HCT116 (cell line): ENCODE measurements around the gene MAGEB2. TPM values are rescaled to one million over a fixed set of nuclear protein-coding genes. Genes with fewer than 3 reads are reported as not detected.

Experiments used
- ATAC-seq: fragments of 200-7000 bp; cut with Tn5 transposase; 2 replicates; pipeline ENCODE4 v1.9.1; 2020; ENCODE audit warnings: mild to moderate bottlenecking, moderate library complexity
- BruUV-seq: library from RNA; stranded (reverse); fragments of 400-500 nt; replicated peaks from 2 replicates; lab custom pipeline; 2021; lab: Mats Ljungman, UMichigan
- CTCF ChIA-PET: fragments of 300-600 bp; sonication (Branson Sonifier 250); formaldehyde crosslinking; loops from one replicate; lab custom pipeline; 2021; ENCODE audit warnings: antibody characterized with exemption; lab: Charles Lee
- POLR2A ChIA-PET: fragments of 300-600, 350-600 bp; sonication (Branson Sonifier 250); formaldehyde crosslinking; loops from one replicate; lab custom pipeline; 2021; ENCODE audit warnings: antibody characterized with exemption; lab: Charles Lee
- RAD21 ChIA-PET, 2 experiments: fragments of 300-600 bp; sonication (Branson Sonifier 250); formaldehyde crosslinking; loops; one replicate each; lab custom pipeline; 2023; ENCODE audit warnings: low total read pairs in 2 of 2; ENCODE audit not compliant: uncharacterized antibody in 2 of 2, unreplicated experiment in 2 of 2, low non-redundant PET in 1 of 2; lab: Charles Lee
- DNase-seq: peaks from one replicate; pipeline ENCODE4 v3.0.0-alpha.2; 2010; ENCODE audit warnings: low read depth, low spot score
- H2AFZ ChIP-seq: fragments of 200-600 bp; shearing (Covaris generic), sonication (generic); 2 replicates; pipeline ENCODE4 v1.6.1; 2017; ENCODE audit warnings: low read depth, mixed run types, mixed read lengths, antibody characterized with exemption, low read length; ENCODE audit not compliant: poor library complexity, severe bottlenecking
- H3K27ac ChIP-seq: 2 replicates; pipeline ENCODE4 v1.5.1; 2012; ENCODE audit warnings: low read depth, low read length
- H3K27me3 ChIP-seq: fragments of 200-600 bp; sonication (generic); 2 replicates; pipeline ENCODE4 v1.6.1; 2016; ENCODE audit warnings: mixed run types, low read length, mixed read lengths; ENCODE audit not compliant: insufficient read depth
- H3K36me3 ChIP-seq, 2 experiments: fragments of 200-500 bp in 1 of 2; fragments of 200-600 bp in 1 of 2; sonication (Bioruptor generic) in 1 of 2; sonication (generic) in 1 of 2; 2 replicates each; pipeline versions ENCODE4 v1.5.1 to v1.6.1; 2014 to 2016; ENCODE audit warnings: low read length in 2 of 2, inconsistent platforms in 1 of 2, mixed read lengths in 1 of 2, mixed run types in 1 of 2; ENCODE audit not compliant: insufficient read depth in 2 of 2, control insufficient read depth in 1 of 2
- H3K4me1 ChIP-seq, 2 experiments: fragments of 200-600 bp in 1 of 2; sonication (generic) in 1 of 2; 2 replicates each; pipeline versions ENCODE4 v1.5.1 to v1.6.1; 2012 to 2017; ENCODE audit warnings: low read length in 2 of 2, inconsistent platforms in 1 of 2, mild to moderate bottlenecking in 1 of 2, mixed read lengths in 1 of 2, mixed run types in 1 of 2, moderate library complexity in 1 of 2; ENCODE audit not compliant: insufficient read depth in 2 of 2, control insufficient read depth in 1 of 2
- H3K4me2 ChIP-seq: fragments of 200-600 bp; sonication (generic); 2 replicates; pipeline ENCODE4 v1.6.1; 2017; ENCODE audit warnings: mixed run types, low read length, mixed read lengths
- H3K4me3 ChIP-seq, 2 experiments: fragments of 200-600 bp in 1 of 2; sonication (generic) in 1 of 2; replicated peaks in 1 of 2; 2 replicates each; pipeline ENCODE4 v1.5.1; 2011 to 2016; ENCODE audit warnings: low read length in 2 of 2, control low read depth in 1 of 2, low read depth in 1 of 2, mild to moderate bottlenecking in 1 of 2, mixed read lengths in 1 of 2, mixed run types in 1 of 2
- H3K79me2 ChIP-seq: fragments of 200-600 bp; sonication (generic); 2 replicates; pipeline ENCODE4 v1.6.1; 2017; ENCODE audit warnings: mild to moderate bottlenecking, mixed run types, low read length, moderate library complexity, mixed read lengths; ENCODE audit not compliant: insufficient read depth
- H3K9ac ChIP-seq: fragments of 200-600 bp; sonication (generic); 2 replicates; pipeline ENCODE4 v1.6.1; 2016; ENCODE audit warnings: low read length, mixed read lengths
- H3K9me2 ChIP-seq: fragments of 200-600 bp; sonication (generic), shearing (Covaris generic); 2 replicates; pipeline ENCODE4 v1.6.1; 2017; ENCODE audit warnings: mixed run types, mild to moderate bottlenecking, moderate library complexity; ENCODE audit not compliant: insufficient read depth
- H3K9me3 ChIP-seq, 2 experiments: fragments of 200-500 bp in 1 of 2; fragments of 200-600 bp in 1 of 2; sonication (Bioruptor generic) in 1 of 2; sonication (generic) in 1 of 2; 2 replicates each; pipeline ENCODE4 v1.6.1; 2014 to 2017; ENCODE audit warnings: low read length in 2 of 2, mixed read lengths in 2 of 2, inconsistent platforms in 1 of 2, low read depth in 1 of 2, mild to moderate bottlenecking in 1 of 2, mixed run types in 1 of 2, moderate library complexity in 1 of 2; ENCODE audit not compliant: control insufficient read depth in 1 of 2, insufficient read depth in 1 of 2
- H4K20me1 ChIP-seq: fragments of 200-600 bp; sonication (generic), shearing (Covaris generic); 2 replicates; pipeline ENCODE4 v1.6.1; 2017; ENCODE audit warnings: mixed run types, mild to moderate bottlenecking, moderate library complexity; ENCODE audit not compliant: insufficient read depth
- CBX3 ChIP-seq: IDR thresholded peaks from 2 replicates; pipeline ENCODE4 v1.6.1; 2012; ENCODE audit warnings: low read depth
- CEBPB ChIP-seq: IDR thresholded peaks from 2 replicates; pipeline ENCODE4 v1.6.1; 2012; ENCODE audit warnings: low read depth
- EGR1 ChIP-seq: IDR thresholded peaks from 2 replicates; pipeline ENCODE4 v1.6.1; 2012; ENCODE audit warnings: low read depth
- ELF1 ChIP-seq: IDR thresholded peaks from 2 replicates; pipeline ENCODE4 v1.6.1; 2012; ENCODE audit warnings: low read depth, borderline replicate concordance
- EZH2 ChIP-seq: fragments of 200-600 bp; sonication (generic); IDR thresholded peaks from 2 replicates; pipeline ENCODE4 v1.6.1; 2017; ENCODE audit warnings: antibody characterized with exemption, mixed run types
- FOSL1 ChIP-seq: IDR thresholded peaks from 2 replicates; pipeline ENCODE4 v1.6.1; 2012; ENCODE audit warnings: low read depth
- MAX ChIP-seq: IDR thresholded peaks from 2 replicates; pipeline ENCODE4 v1.6.1; 2012
- POLR2AphosphoS5 ChIP-seq: IDR thresholded peaks from 2 replicates; pipeline ENCODE4 v1.6.1; 2011; ENCODE audit warnings: mild to moderate bottlenecking, low read depth, low read length, moderate library complexity
- RAD21 ChIP-seq: IDR thresholded peaks from 2 replicates; pipeline ENCODE4 v1.6.1; 2012; ENCODE audit warnings: low read depth, mild to moderate bottlenecking
- SIN3A ChIP-seq: IDR thresholded peaks from 2 replicates; pipeline ENCODE4 v1.6.1; 2012; ENCODE audit warnings: low read depth
- SP1 ChIP-seq: IDR thresholded peaks from 2 replicates; pipeline ENCODE4 v1.6.1; 2012; ENCODE audit warnings: low read depth
- SRF ChIP-seq: IDR thresholded peaks from 2 replicates; pipeline ENCODE4 v1.6.1; 2012; ENCODE audit warnings: low read depth
- YY1 ChIP-seq: IDR thresholded peaks from 2 replicates; pipeline ENCODE4 v1.6.1; 2011; ENCODE audit warnings: low read length, low read depth, moderate library complexity, mild to moderate bottlenecking; ENCODE audit not compliant: insufficient replicate concordance; ENCODE audit errors: extremely low read depth
- ZBTB33 ChIP-seq: IDR thresholded peaks from 2 replicates; pipeline ENCODE4 v1.6.1; 2011; ENCODE audit warnings: mild to moderate bottlenecking, low read length, moderate library complexity; ENCODE audit not compliant: insufficient replicate concordance; ENCODE audit errors: extremely low read depth
- ZFX ChIP-seq: fragments of 450-650 bp; IDR thresholded peaks from 2 replicates; pipeline ENCODE4 v1.6.1; 2017
- ZNF274 ChIP-seq: fragments of 200-500 bp; sonication (Bioruptor generic); IDR thresholded peaks from 2 replicates; pipeline ENCODE4 v1.6.1; 2014; ENCODE audit warnings: mild to moderate bottlenecking, low read depth, low read length, inconsistent platforms
- intact Hi-C: fragments of 100-400 bp; cut with micrococcal nuclease; formaldehyde crosslinking; loops from 2 replicates; pipeline ENCODE4 v1.10.0; 2022
- total RNA-seq: library from RNA; stranded (reverse); gene quantifications from one replicate; pipeline ENCODE4 v1.2.1, GENCODE V29; 2021; ENCODE audit not compliant: unreplicated experiment
- TF ChIP-seq, protein P1 (sequence below): IDR thresholded peaks from 2 replicates; pipeline ENCODE4 v1.6.1; 2012
- TF ChIP-seq, protein P2 (sequence below), 3 experiments: fragments of 200-600 bp in 1 of 3; sonication (generic) in 1 of 3; IDR thresholded peaks in 2 of 3; conservative IDR thresholded peaks in 1 of 3; 2 replicates each; pipeline ENCODE4 v1.5.1; 2012 to 2017; ENCODE audit warnings: low read depth in 2 of 3, low read length in 2 of 3, antibody characterized with exemption in 1 of 3, borderline replicate concordance in 1 of 3, control low read depth in 1 of 3, mild to moderate bottlenecking in 1 of 3, mixed read lengths in 1 of 3, mixed run types in 1 of 3, moderate library complexity in 1 of 3; ENCODE audit not compliant: insufficient read depth in 1 of 3

MAGEB2 gene
- total RNA-seq, 1 experiment from 2014 or later: 138 TPM

DNA sequence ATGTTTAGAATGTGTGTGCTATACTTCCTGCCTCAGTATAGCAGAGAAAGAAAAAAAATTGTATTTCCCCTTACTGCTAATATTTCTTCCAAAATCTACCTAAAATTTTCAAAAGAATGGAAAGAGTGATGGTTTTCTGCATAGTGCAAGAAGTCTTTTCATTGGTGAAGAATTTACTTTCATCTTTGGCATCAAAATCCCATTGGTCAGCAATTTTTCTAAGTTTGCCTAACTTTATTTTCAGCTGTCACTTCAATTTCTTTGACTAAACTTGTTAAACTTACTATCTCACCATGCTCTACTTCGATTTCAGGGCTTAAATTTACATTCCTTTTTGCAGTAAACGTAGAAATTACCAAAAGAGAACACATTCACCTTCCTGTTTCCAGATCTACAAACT is 44.5 kb upstream of the MAGEB2 start:
- H3K27ac ChIP-seq: no peak overlapping the region
- H3K4me3 ChIP-seq: no peak overlapping the region
- H3K27me3 ChIP-seq: no peaks in the 10 kb centered on the region
- no peaks in the 10 kb centered on the region for H3K36me3 ChIP-seq
- intact Hi-C loops: no loop called here
- no peak overlapping the region for H2AFZ ChIP-seq
- no peak overlapping the region for H3K4me2 ChIP-seq
- ChIA-PET CTCF (no interaction called here), POLR2A (no interaction called here), RAD21 (no interaction called here)
- TF ChIP-seq FOSL1 (no peak), YY1 (no peak), MAX (no peak)
- H3K79me2 ChIP-seq: no peaks in the 10 kb centered on the region
- no peaks in the 10 kb centered on the region for H3K9me2 ChIP-seq
- ATAC-seq: no peak
- H3K4me1 ChIP-seq: no peaks in the 10 kb centered on the region
- H3K9me3 ChIP-seq: no peaks in the 10 kb centered on the region
- H4K20me1 ChIP-seq: no peaks in the 10 kb centered on the region
- BruUV-seq: no TSS peak
- DNase-seq: no peak
- no peak overlapping the region for H3K9ac ChIP-seq

DNA sequence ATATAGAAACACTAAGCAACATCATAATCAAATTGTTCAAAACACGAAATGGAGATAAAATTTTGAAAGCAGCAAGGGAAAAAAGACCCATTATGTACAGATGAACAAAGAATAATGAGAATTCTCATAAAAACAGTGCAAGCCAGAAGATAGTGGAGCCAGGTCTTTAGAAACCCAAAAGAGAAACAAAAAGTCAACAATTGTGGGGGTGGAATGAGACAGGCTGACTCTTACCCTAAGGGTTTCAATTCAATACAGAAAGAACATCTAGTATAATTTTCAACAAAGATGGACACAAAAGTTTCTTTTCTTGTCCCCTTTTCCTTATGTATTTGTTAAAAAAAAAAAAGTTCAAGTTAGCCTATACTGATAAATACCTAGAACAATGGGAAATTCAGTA is 34.0 kb upstream of the MAGEB2 start:
- H3K4me2 ChIP-seq: no peak overlapping the region
- CTCF ChIA-PET: no interaction called here
- no peak for TF ChIP-seq ZFX
- no peak for TF ChIP-seq ZNF274
- TF ChIP-seq SRF: no peak
- no peak for TF ChIP-seq FOSL1
- no peak for TF ChIP-seq EGR1
- no peak for TF ChIP-seq POLR2AphosphoS5
- no peak for TF ChIP-seq MAX
- TF ChIP-seq CBX3: no peak
- no peak for TF ChIP-seq RAD21
- TF ChIP-seq CEBPB: no peak
- TF ChIP-seq, protein P1, sequence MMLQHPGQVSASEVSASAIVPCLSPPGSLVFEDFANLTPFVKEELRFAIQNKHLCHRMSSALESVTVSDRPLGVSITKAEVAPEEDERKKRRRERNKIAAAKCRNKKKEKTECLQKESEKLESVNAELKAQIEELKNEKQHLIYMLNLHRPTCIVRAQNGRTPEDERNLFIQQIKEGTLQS: no peak
- no peak for TF ChIP-seq ELF1
- no peak for TF ChIP-seq EZH2
- no peak for TF ChIP-seq ZBTB33
- TF ChIP-seq SP1: no peak
- no peak for TF ChIP-seq SIN3A
- TF ChIP-seq, protein P2, sequence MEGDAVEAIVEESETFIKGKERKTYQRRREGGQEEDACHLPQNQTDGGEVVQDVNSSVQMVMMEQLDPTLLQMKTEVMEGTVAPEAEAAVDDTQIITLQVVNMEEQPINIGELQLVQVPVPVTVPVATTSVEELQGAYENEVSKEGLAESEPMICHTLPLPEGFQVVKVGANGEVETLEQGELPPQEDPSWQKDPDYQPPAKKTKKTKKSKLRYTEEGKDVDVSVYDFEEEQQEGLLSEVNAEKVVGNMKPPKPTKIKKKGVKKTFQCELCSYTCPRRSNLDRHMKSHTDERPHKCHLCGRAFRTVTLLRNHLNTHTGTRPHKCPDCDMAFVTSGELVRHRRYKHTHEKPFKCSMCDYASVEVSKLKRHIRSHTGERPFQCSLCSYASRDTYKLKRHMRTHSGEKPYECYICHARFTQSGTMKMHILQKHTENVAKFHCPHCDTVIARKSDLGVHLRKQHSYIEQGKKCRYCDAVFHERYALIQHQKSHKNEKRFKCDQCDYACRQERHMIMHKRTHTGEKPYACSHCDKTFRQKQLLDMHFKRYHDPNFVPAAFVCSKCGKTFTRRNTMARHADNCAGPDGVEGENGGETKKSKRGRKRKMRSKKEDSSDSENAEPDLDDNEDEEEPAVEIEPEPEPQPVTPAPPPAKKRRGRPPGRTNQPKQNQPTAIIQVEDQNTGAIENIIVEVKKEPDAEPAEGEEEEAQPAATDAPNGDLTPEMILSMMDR (IDR thresholded peaks at IDR 0.05 in 2 of 3, conservative IDR thresholded peaks at IDR 0.05 in 1 of 3; ENCODE audit: borderline replicate concordance in 1 of 3, insufficient read depth in 1 of 3, low read depth in 2 of 3, low read length in 2 of 3): no peak
- no peak for DNase-seq
- POLR2A ChIA-PET: no interaction called here
- H3K79me2 ChIP-seq: no peaks in the 10 kb centered on the region
- RAD21 ChIA-PET: no interaction called here
- no peaks in the 10 kb centered on the region for H3K9me3 ChIP-seq
- H2AFZ ChIP-seq: no peak overlapping the region
- intact Hi-C loops: no loop called here
- no peaks in the 10 kb centered on the region for H4K20me1 ChIP-seq
- no peak overlapping the region for H3K4me3 ChIP-seq
- BruUV-seq: no TSS peak
- H3K4me1 ChIP-seq: no peaks in the 10 kb centered on the region
- H3K9ac ChIP-seq: no peak overlapping the region
- H3K27ac ChIP-seq: no peak overlapping the region
- H3K36me3 ChIP-seq: no peaks in the 10 kb centered on the region
- H3K27me3 ChIP-seq: no peaks in the 10 kb centered on the region
- H3K9me2 ChIP-seq: no peaks in the 10 kb centered on the region
- no peak for ATAC-seq
